HepG2 (cell line): ENCODE measurements around the gene MYOM1. TPM values are rescaled to one million over a fixed set of nuclear protein-coding genes. Genes with fewer than 3 reads are reported as not detected.

ENCODE experiments used
- FLYWCH1 ChIP-seq: sonication (generic); formaldehyde crosslinking; IDR thresholded peaks from 2 replicates; pipeline ENCODE4 v1.8.1; 2023; ENCODE audit warnings: mild to moderate bottlenecking, missing genetic modification reagents
- NCOA1 ChIP-seq: sonication (generic); formaldehyde crosslinking; IDR thresholded peaks from 2 replicates; pipeline ENCODE4 v1.9.0; 2021; ENCODE audit warnings: missing genetic modification reagents
- NR1H2 ChIP-seq: sonication (generic); formaldehyde crosslinking; IDR thresholded peaks from 2 replicates; pipeline ENCODE4 v1.8.1; 2022; ENCODE audit warnings: low read depth, missing genetic modification reagents, borderline replicate concordance
- RFXANK ChIP-seq: IDR thresholded peaks from 2 replicates; pipeline ENCODE4 v1.6.1; 2016
- SIX4 ChIP-seq: sonication (generic); formaldehyde crosslinking; IDR thresholded peaks from 2 replicates; pipeline ENCODE4 v1.4.0; 2020; ENCODE audit warnings: missing genetic modification reagents
- ZBTB3 ChIP-seq: sonication (generic); formaldehyde crosslinking; IDR thresholded peaks from 2 replicates; pipeline ENCODE4 v1.4.0; 2020; ENCODE audit warnings: low read depth, mild to moderate bottlenecking, moderate library complexity, missing genetic modification reagents, borderline replicate concordance
- ZBTB8A ChIP-seq: sonication (generic); formaldehyde crosslinking; IDR thresholded peaks from 2 replicates; pipeline ENCODE4 v1.4.0; 2020; ENCODE audit warnings: mild to moderate bottlenecking, low read depth, missing genetic modification reagents, borderline replicate concordance
- ZKSCAN5 ChIP-seq: sonication (generic); formaldehyde crosslinking; IDR thresholded peaks from 2 replicates; pipeline ENCODE4 v1.5.1; 2020; ENCODE audit warnings: mild to moderate bottlenecking, missing genetic modification reagents
- ZNF383 ChIP-seq: sonication (generic); formaldehyde crosslinking; IDR thresholded peaks from 2 replicates; pipeline ENCODE4 v1.4.0; 2020; ENCODE audit warnings: missing genetic modification reagents, mild to moderate bottlenecking, borderline replicate concordance
- ZNF557 ChIP-seq: sonication (generic); formaldehyde crosslinking; IDR thresholded peaks from 2 replicates; pipeline ENCODE4 v1.4.0; 2020; ENCODE audit warnings: missing genetic modification reagents
- ZNF775 ChIP-seq: sonication (generic); formaldehyde crosslinking; IDR thresholded peaks from 2 replicates; pipeline ENCODE4 v1.4.0; 2020; ENCODE audit warnings: missing genetic modification reagents, mild to moderate bottlenecking, moderate library complexity, borderline replicate concordance
- ZNF782 ChIP-seq: sonication (generic); formaldehyde crosslinking; IDR thresholded peaks from 2 replicates; pipeline ENCODE4 v1.4.0; 2020; ENCODE audit warnings: missing genetic modification reagents, mild to moderate bottlenecking, borderline replicate concordance
- polyA plus RNA-seq, 8 experiments: library from polyadenylated mRNA; depleted of rRNA in 3 of 8; stranded (reverse) in 7 of 8; unstranded in 1 of 8; fragments of >200 nt; fragmentation: Illumina TruSeq in 4 of 8; extraction: Trizol in 4 of 8; gene quantifications; 2 replicates each; pipeline versions ENCODE4 v1.2.1 to v1.2.3, GENCODE V29; 2011 to 2016; ENCODE audit warnings: low read depth in 4 of 8, missing spikeins in 1 of 8, mixed read lengths in 1 of 8; ENCODE audit not compliant: insufficient read depth in 1 of 8
- total RNA-seq, 5 experiments: library from RNA; depleted of rRNA; stranded (reverse); fragments of >200 nt; fragmentation: Illumina TruSeq; extraction: Trizol; gene quantifications; 2 replicates each; pipeline ENCODE4 v1.2.3, GENCODE V29; 2016; ENCODE audit warnings: low read depth in 1 of 5
- TF ChIP-seq, protein P1 (sequence below): IDR thresholded peaks from 2 replicates; pipeline ENCODE4 v1.6.1; 2016
- TF ChIP-seq, protein P2 (sequence below): sonication (generic); formaldehyde crosslinking; IDR thresholded peaks from 2 replicates; pipeline ENCODE4 v1.5.1; 2020; ENCODE audit warnings: missing genetic modification reagents, mild to moderate bottlenecking, borderline replicate concordance
- TF ChIP-seq, protein P3 (sequence below): sonication (generic); formaldehyde crosslinking; conservative IDR thresholded peaks from 2 replicates; pipeline ENCODE4 v1.8.0; 2022; ENCODE audit warnings: mild to moderate bottlenecking, moderate library complexity, missing genetic modification reagents
- TF ChIP-seq, protein P4 (sequence below): sonication (generic); formaldehyde crosslinking; IDR thresholded peaks from 2 replicates; pipeline ENCODE4 v1.8.1; 2023; ENCODE audit warnings: mild to moderate bottlenecking, missing genetic modification reagents
- TF ChIP-seq, protein P5 (sequence below): sonication (generic); formaldehyde crosslinking; IDR thresholded peaks from 2 replicates; pipeline ENCODE4 v1.4.0; 2020; ENCODE audit warnings: missing genetic modification reagents

The MYOM1 gene
- total and polyA plus RNA-seq, 2 of the 13 experiments (the other 11 are each of a cell fraction or from before 2014, with no cell fraction given) = 0.46 to 0.98 TPM

DNA sequence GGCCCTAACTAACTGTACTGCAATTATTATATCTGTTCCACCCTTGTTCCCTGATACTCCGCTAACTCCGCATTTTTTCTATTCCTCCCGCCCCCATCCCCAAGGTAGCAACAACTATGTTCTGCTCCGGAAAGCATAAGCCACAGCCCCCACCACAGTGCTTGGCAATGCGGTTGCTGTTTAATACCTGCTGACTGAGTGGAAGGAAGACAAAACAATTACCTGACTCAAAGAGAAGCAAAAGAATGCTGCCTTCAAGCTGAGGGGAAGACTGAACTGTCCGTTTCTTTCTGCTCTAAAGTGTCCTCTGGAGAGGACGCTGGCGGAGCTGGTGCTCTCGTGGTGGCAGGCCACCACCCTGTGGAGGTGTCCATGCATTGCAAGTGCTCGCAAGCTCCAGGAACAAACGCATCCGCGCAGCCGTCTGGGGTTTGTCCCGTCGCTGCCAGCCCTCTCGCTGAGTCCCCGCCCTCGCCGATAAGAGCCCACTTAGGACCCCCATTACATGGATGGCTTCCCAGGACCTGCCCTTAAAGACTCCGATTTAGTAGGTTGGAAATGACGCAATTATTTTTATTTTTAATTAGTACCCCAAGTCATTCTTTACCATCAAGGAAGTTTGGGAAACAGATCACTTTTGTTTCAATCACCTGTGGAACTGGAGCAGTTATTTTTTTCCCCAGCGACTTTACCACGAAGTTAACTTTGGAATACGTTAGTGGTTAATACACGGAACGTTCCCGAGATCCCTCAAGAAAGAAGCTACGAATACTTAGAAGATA, 26.3 kb upstream of the MYOM1 start (continued):
- TF ChIP-seq ZBTB8A = no peak
- TF ChIP-seq ZKSCAN5 (CRISPR knock-in tag) = peak; percentile 17; the same call in 1 of the 2 replicates
- TF ChIP-seq, protein P1, sequence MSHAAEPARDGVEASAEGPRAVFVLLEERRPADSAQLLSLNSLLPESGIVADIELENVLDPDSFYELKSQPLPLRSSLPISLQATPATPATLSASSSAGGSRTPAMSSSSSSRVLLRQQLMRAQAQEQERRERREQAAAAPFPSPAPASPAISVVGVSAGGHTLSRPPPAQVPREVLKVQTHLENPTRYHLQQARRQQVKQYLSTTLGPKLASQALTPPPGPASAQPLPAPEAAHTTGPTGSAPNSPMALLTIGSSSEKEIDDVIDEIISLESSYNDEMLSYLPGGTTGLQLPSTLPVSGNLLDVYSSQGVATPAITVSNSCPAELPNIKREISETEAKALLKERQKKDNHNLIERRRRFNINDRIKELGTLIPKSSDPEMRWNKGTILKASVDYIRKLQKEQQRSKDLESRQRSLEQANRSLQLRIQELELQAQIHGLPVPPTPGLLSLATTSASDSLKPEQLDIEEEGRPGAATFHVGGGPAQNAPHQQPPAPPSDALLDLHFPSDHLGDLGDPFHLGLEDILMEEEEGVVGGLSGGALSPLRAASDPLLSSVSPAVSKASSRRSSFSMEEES = no peak
- TF ChIP-seq ZNF557 (CRISPR knock-in tag) = 0 out of 2 replicates have a peak, but pooled peaks have one; percentile 30
- no peak for TF ChIP-seq SIX4 (CRISPR knock-in tag)
- TF ChIP-seq ZNF782 = no peak
- TF ChIP-seq, protein P2, sequence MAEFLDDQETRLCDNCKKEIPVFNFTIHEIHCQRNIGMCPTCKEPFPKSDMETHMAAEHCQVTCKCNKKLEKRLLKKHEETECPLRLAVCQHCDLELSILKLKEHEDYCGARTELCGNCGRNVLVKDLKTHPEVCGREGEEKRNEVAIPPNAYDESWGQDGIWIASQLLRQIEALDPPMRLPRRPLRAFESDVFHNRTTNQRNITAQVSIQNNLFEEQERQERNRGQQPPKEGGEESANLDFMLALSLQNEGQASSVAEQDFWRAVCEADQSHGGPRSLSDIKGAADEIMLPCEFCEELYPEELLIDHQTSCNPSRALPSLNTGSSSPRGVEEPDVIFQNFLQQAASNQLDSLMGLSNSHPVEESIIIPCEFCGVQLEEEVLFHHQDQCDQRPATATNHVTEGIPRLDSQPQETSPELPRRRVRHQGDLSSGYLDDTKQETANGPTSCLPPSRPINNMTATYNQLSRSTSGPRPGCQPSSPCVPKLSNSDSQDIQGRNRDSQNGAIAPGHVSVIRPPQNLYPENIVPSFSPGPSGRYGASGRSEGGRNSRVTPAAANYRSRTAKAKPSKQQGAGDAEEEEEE (CRISPR knock-in tag) = no peak
- TF ChIP-seq NCOA1 (CRISPR knock-in tag) = peak; percentile 64; the same call in 1 of the 2 replicates
- TF ChIP-seq, protein P3, sequence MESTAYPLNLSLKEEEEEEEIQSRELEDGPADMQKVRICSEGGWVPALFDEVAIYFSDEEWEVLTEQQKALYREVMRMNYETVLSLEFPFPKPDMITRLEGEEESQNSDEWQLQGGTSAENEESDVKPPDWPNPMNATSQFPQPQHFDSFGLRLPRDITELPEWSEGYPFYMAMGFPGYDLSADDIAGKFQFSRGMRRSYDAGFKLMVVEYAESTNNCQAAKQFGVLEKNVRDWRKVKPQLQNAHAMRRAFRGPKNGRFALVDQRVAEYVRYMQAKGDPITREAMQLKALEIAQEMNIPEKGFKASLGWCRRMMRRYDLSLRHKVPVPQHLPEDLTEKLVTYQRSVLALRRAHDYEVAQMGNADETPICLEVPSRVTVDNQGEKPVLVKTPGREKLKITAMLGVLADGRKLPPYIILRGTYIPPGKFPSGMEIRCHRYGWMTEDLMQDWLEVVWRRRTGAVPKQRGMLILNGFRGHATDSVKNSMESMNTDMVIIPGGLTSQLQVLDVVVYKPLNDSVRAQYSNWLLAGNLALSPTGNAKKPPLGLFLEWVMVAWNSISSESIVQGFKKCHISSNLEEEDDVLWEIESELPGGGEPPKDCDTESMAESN (CRISPR knock-in tag) = no peak; the same call in 1 of the 2 replicates
- TF ChIP-seq NR1H2 = no peak
- TF ChIP-seq ZNF775 (CRISPR knock-in tag) = no peak
- no peak for TF ChIP-seq ZNF383 (CRISPR knock-in tag)
- TF ChIP-seq, protein P4, sequence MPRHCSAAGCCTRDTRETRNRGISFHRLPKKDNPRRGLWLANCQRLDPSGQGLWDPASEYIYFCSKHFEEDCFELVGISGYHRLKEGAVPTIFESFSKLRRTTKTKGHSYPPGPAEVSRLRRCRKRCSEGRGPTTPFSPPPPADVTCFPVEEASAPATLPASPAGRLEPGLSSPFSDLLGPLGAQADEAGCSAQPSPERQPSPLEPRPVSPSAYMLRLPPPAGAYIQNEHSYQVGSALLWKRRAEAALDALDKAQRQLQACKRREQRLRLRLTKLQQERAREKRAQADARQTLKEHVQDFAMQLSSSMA (CRISPR knock-in tag) = no peak
- TF ChIP-seq, protein P5, sequence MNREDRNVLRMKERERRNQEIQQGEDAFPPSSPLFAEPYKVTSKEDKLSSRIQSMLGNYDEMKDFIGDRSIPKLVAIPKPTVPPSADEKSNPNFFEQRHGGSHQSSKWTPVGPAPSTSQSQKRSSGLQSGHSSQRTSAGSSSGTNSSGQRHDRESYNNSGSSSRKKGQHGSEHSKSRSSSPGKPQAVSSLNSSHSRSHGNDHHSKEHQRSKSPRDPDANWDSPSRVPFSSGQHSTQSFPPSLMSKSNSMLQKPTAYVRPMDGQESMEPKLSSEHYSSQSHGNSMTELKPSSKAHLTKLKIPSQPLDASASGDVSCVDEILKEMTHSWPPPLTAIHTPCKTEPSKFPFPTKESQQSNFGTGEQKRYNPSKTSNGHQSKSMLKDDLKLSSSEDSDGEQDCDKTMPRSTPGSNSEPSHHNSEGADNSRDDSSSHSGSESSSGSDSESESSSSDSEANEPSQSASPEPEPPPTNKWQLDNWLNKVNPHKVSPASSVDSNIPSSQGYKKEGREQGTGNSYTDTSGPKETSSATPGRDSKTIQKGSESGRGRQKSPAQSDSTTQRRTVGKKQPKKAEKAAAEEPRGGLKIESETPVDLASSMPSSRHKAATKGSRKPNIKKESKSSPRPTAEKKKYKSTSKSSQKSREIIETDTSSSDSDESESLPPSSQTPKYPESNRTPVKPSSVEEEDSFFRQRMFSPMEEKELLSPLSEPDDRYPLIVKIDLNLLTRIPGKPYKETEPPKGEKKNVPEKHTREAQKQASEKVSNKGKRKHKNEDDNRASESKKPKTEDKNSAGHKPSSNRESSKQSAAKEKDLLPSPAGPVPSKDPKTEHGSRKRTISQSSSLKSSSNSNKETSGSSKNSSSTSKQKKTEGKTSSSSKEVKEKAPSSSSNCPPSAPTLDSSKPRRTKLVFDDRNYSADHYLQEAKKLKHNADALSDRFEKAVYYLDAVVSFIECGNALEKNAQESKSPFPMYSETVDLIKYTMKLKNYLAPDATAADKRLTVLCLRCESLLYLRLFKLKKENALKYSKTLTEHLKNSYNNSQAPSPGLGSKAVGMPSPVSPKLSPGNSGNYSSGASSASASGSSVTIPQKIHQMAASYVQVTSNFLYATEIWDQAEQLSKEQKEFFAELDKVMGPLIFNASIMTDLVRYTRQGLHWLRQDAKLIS (CRISPR knock-in tag) = 0 out of 2 replicates have a peak, but pooled peaks have one; percentile 80
- TF ChIP-seq RFXANK (CRISPR knock-in tag) = no peak
- TF ChIP-seq FLYWCH1 (CRISPR knock-in tag) = no peak
- 0 out of 2 replicates have a peak, but pooled peaks have one; percentile 75 for TF ChIP-seq ZBTB3 (CRISPR knock-in tag)
